Spinal cord (tissue), 10 donors: Measurements from ENCODE around the gene SLC23A3. TPM values are rescaled to one million over a fixed set of nuclear protein-coding genes. Genes with fewer than 3 reads are reported as not detected.

Experiments
- DNase-seq, 6 donors: peaks; one replicate each; pipeline versions ENCODE4 v3.0.0 to v3.0.0-alpha.2; 2013 to 2015; ENCODE audit warnings: low spot score in 6 of 6, low read depth in 4 of 6
- H3K27ac ChIP-seq: one replicate; pipeline ENCODE4 v1.5.1; 2013; ENCODE audit warnings: low read depth, low read length, control low read depth
- H3K27me3 ChIP-seq: one replicate; pipeline ENCODE4 v1.6.1; 2013; ENCODE audit warnings: low read length; ENCODE audit not compliant: control insufficient read depth, insufficient read depth
- H3K36me3 ChIP-seq: one replicate; pipeline ENCODE4 v1.6.1; 2013; ENCODE audit warnings: low read length; ENCODE audit not compliant: control insufficient read depth, insufficient read depth
- H3K4me1 ChIP-seq: one replicate; pipeline ENCODE4 v1.6.1; 2013; ENCODE audit warnings: low read length; ENCODE audit not compliant: control insufficient read depth, insufficient read depth
- H3K4me3 ChIP-seq: one replicate; pipeline ENCODE4 v1.5.1; 2013; ENCODE audit warnings: low read depth, low read length, control low read depth
- H3K9me3 ChIP-seq: one replicate; pipeline ENCODE4 v1.6.1; 2013; ENCODE audit warnings: low read length; ENCODE audit not compliant: control insufficient read depth, insufficient read depth
- WGBS: methylation state at CpG from one replicate; pipeline ENCODE4 v1.1.5; 2013; ENCODE audit warnings: missing lambda C conversion rate; ENCODE audit not compliant: insufficient coverage; 5-methylcytosine and 5-hydroxymethylcytosine counted together
- polyA plus RNA-seq, 2 donors: library from polyadenylated mRNA; unstranded; fragments of 120-200 nt; gene quantifications; one replicate each; pipeline ENCODE4 v1.2.1, GENCODE V29; 2013; ENCODE audit not compliant: insufficient read length in 2 of 2
- total RNA-seq, 2 donors: library from RNA; depleted of rRNA in 1 of 2; stranded (reverse); fragments of 120-200 nt in 1 of 2; fragments of >200 nt in 1 of 2; gene quantifications; one replicate each; pipeline versions ENCODE4 v1.2.3 to v1.2.4, GENCODE V29; 2013 to 2014
- donor health status: healthy.

SLC23A3 gene
- total and polyA plus RNA-seq, 4 donors = 0.17 to 2.4 (median 1.2) TPM

GRCh38 chr2:219213026-219213415 is 43.2 kb upstream of the SLC23A3 start:
- H3K4me1 ChIP-seq = peaks cover 27% of the 10 kb centered on the region
- no peaks in the 10 kb centered on the region for H3K9me3 ChIP-seq
- no peak overlapping the region for H3K27ac ChIP-seq
- WGBS = 95% methylated on average over 8 of the region's 8 CpGs
- H3K36me3 ChIP-seq = peaks cover 77% of the 10 kb centered on the region
- no peak for DNase-seq
- H3K4me3 ChIP-seq = no peak overlapping the region
- no peaks in the 10 kb centered on the region for H3K27me3 ChIP-seq

- H3K27me3 ChIP-seq = no peaks in the 10 kb centered on the region
- no peaks in the 10 kb centered on the region for H3K9me3 ChIP-seq
- 100% methylated on average over 1 of the region's 9 CpGs for WGBS
- no peak overlapping the region for H3K4me3 ChIP-seq
- peaks cover 22% of the 10 kb centered on the region for H3K4me1 ChIP-seq
- no peak overlapping the region for H3K27ac ChIP-seq
- DNase-seq = no peak
- H3K36me3 ChIP-seq = peaks cover 69% of the 10 kb centered on the region
Measured at GRCh38 chr2:219210886-219211362, 41.1 kb upstream of the SLC23A3 start.

GRCh38 chr2:219210196-219210885 is 40.5 kb upstream of the SLC23A3 start:
- 95% methylated on average over 24 of the region's 24 CpGs for WGBS
- H3K4me3 ChIP-seq = no peak overlapping the region
- H3K27ac ChIP-seq = no peak overlapping the region
- no peaks in the 10 kb centered on the region for H3K9me3 ChIP-seq
- no peak for DNase-seq
- no peaks in the 10 kb centered on the region for H3K27me3 ChIP-seq
- peaks cover 63% of the 10 kb centered on the region for H3K36me3 ChIP-seq
- peaks cover 20% of the 10 kb centered on the region for H3K4me1 ChIP-seq

GRCh38 chr2:219209236-219210195 is 39.7 kb upstream of the SLC23A3 start:
- no peak overlapping the region for H3K27ac ChIP-seq
- peaks cover 59% of the 10 kb centered on the region for H3K36me3 ChIP-seq
- H3K9me3 ChIP-seq = no peaks in the 10 kb centered on the region
- DNase-seq = no peak
- H3K4me1 ChIP-seq = peaks cover 20% of the 10 kb centered on the region
- no peaks in the 10 kb centered on the region for H3K27me3 ChIP-seq
- H3K4me3 ChIP-seq = no peak overlapping the region
- 86% methylated on average over 10 of the region's 18 CpGs for WGBS

- no peaks in the 10 kb centered on the region for H3K9me3 ChIP-seq
- peak in 1 of 6 donors; percentile 44 for DNase-seq
- no peak overlapping the region for H3K4me3 ChIP-seq
- peaks cover 20% of the 10 kb centered on the region for H3K4me1 ChIP-seq
- peak overlapping the region; percentile 97 for H3K27ac ChIP-seq
- 59% methylated on average over 11 of the region's 17 CpGs for WGBS
- peaks cover 45% of the 10 kb centered on the region for H3K36me3 ChIP-seq
- H3K27me3 ChIP-seq = no peaks in the 10 kb centered on the region
Measured at GRCh38 chr2:219207884-219208740, 38.3 kb upstream of the SLC23A3 start.

- peak overlapping the region; percentile 97 for H3K27ac ChIP-seq
Measured at GRCh38 chr2:219207134-219207883, 37.5 kb upstream of the SLC23A3 start.

GRCh38 chr2:219206328-219207133 is 36.7 kb upstream of the SLC23A3 start, which contains the start of gene ZFAND2B:
Gene ZFAND2B (plus strand): TSS chr2:219206782. CDS start chr2:219206988, 206 bp downstream.
- under 1% methylated on average over 67 of the region's 76 CpGs for WGBS
- Histone ChIP-seq H3K9me3 (no peaks in the 10 kb centered on the region), H3K4me3 (peak within 1 kb of the TSS; percentile 84), H3K36me3 (peaks cover 31% of the 10 kb centered on the region), H3K27me3 (no peaks in the 10 kb centered on the region), H3K27ac (peak within 1 kb of the TSS; percentile 98), H3K4me1 (peaks cover 20% of the 10 kb centered on the region)
- peak; percentile 89 to 99 (median 95) for DNase-seq

More at GRCh38 chr2:219207134-219207883, 37.5 kb upstream of the SLC23A3 start:
- no peaks in the 10 kb centered on the region for H3K27me3 ChIP-seq
- H3K9me3 ChIP-seq = no peaks in the 10 kb centered on the region
- WGBS = 11% methylated on average over 20 of the region's 22 CpGs
- H3K4me1 ChIP-seq = peaks cover 20% of the 10 kb centered on the region
- peaks cover 36% of the 10 kb centered on the region for H3K36me3 ChIP-seq
- peak overlapping the region; percentile 84 for H3K4me3 ChIP-seq
- DNase-seq = no peak

GRCh38 chr2:219205981-219206327 is 36.1 kb upstream of the SLC23A3 start:
- H3K4me1 ChIP-seq = peaks cover 20% of the 10 kb centered on the region
- no peaks in the 10 kb centered on the region for H3K9me3 ChIP-seq
- peak overlapping the region; percentile 84 for H3K4me3 ChIP-seq
- H3K27ac ChIP-seq = peak overlapping the region; percentile 98
- DNase-seq = no peak
- whole genome bisulfite sequencing = 20% methylated on average over 6 of the region's 7 CpGs
- H3K36me3 ChIP-seq = peaks cover 25% of the 10 kb centered on the region
- H3K27me3 ChIP-seq = no peaks in the 10 kb centered on the region
